HUES48 (cell line): ENCODE measurements around the gene SP140.

ENCODE experiments used
- H3K27ac ChIP-seq: one replicate; pipeline ENCODE4 v1.7.0; 2013; ENCODE audit warnings: low read depth, low read length, inconsistent platforms
- H3K27me3 ChIP-seq: 2 replicates; pipeline ENCODE4 v1.6.1; 2013; ENCODE audit warnings: mild to moderate bottlenecking, low read length; ENCODE audit not compliant: control insufficient read depth, insufficient read depth
- H3K36me3 ChIP-seq: 2 replicates; pipeline ENCODE4 v1.6.1; 2013; ENCODE audit warnings: low read length; ENCODE audit not compliant: control insufficient read depth, insufficient read depth
- H3K4me1 ChIP-seq: 2 replicates; pipeline ENCODE4 v1.6.1; 2013; ENCODE audit warnings: mild to moderate bottlenecking, low read length; ENCODE audit not compliant: control insufficient read depth, insufficient read depth
- H3K4me3 ChIP-seq: 2 replicates; pipeline ENCODE4 v1.5.1; 2013; ENCODE audit warnings: mild to moderate bottlenecking, low read depth, low read length
- H3K9ac ChIP-seq: 2 replicates; pipeline ENCODE4 v1.6.1; 2013; ENCODE audit warnings: mild to moderate bottlenecking, low read depth, low read length, moderate library complexity
- H3K9me3 ChIP-seq: 2 replicates; pipeline ENCODE4 v1.6.1; 2013; ENCODE audit warnings: low read length; ENCODE audit not compliant: control insufficient read depth, insufficient read depth

Gene SP140

DNA sequence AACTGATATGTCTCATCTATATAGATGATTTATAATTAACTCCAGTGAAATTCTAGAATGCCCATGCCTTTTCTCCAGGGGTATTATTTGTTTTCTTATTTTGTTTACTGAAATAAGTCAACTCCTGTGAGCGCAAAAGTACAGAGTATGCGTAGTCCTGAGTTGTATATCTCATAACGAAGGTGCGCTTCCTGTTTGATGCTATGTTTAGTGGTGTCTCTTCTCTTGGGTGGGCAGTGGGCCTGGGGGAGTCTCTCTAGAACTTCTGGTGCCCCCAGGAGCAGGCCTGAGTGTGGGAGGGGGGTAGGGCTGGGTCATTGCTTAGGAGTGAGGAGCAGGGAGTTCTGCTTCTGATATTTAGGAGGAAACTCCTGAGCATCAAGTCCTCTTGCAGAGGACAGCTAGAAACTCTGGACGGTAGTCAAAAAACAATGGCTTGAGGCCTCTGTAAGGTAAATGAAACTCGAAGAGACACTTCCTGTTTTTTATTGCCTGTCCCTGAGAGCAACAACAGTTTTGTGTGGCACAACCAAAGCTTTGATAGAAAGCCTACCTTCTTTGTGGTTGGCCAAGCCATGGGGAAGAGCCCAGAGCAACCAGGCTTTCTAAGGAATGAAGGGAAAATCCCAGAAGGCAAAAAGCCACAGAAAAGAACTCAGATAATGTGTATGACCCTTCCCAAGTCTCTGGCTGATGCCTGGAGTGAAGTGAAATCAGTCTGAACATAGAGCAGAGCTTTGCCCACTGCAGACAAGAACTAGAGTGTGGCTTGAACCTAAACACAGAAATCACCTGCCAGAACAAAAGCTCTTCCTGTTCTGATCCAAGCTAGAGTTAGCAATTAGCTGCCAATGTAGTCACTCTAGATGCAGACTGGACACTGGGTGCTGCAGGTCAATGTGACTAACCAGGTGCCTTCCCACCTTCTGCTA is 92.9 kb downstream of the SP140 start:
- H3K9ac ChIP-seq, result no peak overlapping the region
- no peaks in the 10 kb centered on the region for H3K27me3 ChIP-seq
- no peak overlapping the region for H3K27ac ChIP-seq
- peaks cover 23% of the 10 kb centered on the region for H3K9me3 ChIP-seq
- H3K36me3 ChIP-seq, result no peaks in the 10 kb centered on the region
- H3K4me1 ChIP-seq, result no peaks in the 10 kb centered on the region
- H3K4me3 ChIP-seq, result no peak overlapping the region

DNA sequence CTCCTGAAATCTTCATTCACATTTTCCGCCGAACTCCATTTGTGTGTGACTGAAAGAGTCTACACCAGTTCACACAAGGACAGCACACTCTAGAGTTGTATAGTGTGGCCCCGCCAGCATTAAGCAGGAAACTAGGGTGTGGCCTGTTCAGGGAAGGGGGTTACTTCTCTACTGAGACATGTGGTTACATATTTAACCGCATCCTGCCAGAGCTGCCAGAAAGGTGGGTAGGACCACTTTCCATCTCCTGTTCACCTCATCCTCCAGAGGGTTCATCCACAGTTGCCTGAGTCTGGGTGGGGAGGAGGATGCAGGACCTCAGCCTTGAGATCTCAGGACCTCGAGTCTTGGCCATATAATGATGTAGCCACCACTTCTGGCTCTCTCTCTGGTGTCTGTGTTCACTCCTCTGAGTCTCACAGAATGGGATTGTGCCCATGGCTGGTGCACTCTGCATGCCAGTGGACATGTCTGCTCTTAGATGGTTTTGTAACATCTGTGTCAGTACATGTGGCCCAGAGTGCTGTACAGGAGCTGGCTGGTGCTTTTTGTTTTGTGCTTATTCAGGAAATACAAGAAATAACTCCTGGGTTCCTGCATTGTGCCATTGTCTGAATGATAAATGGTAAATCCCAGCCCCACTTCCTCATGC is 93.8 kb downstream of the SP140 start:
- Histone ChIP-seq H3K4me1 (no peaks in the 10 kb centered on the region), H3K4me3 (no peak overlapping the region), H3K36me3 (no peaks in the 10 kb centered on the region), H3K9me3 (peaks cover 29% of the 10 kb centered on the region), H3K27ac (no peak overlapping the region), H3K9ac (no peak overlapping the region), H3K27me3 (no peaks in the 10 kb centered on the region)

- no peaks in the 10 kb centered on the region for H3K36me3 ChIP-seq
- no peaks in the 10 kb centered on the region for H3K4me1 ChIP-seq
- no peak overlapping the region for H3K4me3 ChIP-seq
- no peak overlapping the region for H3K9ac ChIP-seq
- H3K9me3 ChIP-seq, result peaks cover 29% of the 10 kb centered on the region
- H3K27ac ChIP-seq, result no peak overlapping the region
- H3K27me3 ChIP-seq, result no peaks in the 10 kb centered on the region
Observed at GRCh38 chr2:230321031-230321430, 95.5 kb downstream of the SP140 start.

- no peaks in the 10 kb centered on the region for H3K36me3 ChIP-seq
- H3K27ac ChIP-seq, result no peak overlapping the region
- no peak overlapping the region for H3K9ac ChIP-seq
- no peaks in the 10 kb centered on the region for H3K27me3 ChIP-seq
- H3K4me1 ChIP-seq, result no peaks in the 10 kb centered on the region
- H3K9me3 ChIP-seq, result peaks cover 29% of the 10 kb centered on the region
- no peak overlapping the region for H3K4me3 ChIP-seq
Observed at GRCh38 chr2:230322561-230323384, 97.2 kb downstream of the SP140 start.

DNA sequence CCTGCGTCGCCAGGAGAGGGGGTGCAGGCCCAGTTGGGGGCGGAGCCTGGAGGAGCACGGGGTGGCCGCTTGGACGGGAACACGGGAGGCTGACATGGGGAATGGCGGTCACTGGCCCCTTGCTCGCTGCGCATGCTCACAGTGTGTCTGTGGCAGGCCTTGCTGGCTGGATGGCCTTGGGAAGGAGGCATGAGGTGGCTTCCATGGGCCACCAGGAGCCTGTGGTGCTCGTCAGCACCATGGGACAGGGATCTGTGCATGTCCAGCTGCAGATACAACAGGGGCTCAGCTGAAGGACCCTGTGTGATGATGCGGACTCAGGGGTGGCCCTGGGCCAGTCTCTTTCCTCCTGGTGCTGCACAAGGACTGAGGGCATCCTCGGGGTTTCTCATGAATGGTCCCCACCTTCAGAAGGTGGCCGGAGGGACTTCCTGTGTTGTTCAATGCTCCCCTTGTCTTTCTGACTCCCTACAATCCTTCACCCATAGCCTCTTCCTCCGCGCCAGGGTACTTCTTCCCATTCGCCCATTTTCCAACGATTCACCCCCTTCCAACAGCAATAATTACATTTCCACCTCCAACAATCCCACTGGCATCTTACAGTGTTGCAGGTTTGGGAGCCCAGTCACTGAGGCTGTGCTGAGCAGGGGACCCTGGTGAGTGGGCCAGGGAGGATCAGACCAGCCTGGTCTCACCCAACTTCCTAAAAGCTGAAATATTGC is 98.0 kb downstream of the SP140 start:
- H3K4me1 ChIP-seq, result no peaks in the 10 kb centered on the region
- no peak overlapping the region for H3K4me3 ChIP-seq
- no peak overlapping the region for H3K27ac ChIP-seq
- H3K9me3 ChIP-seq, result peaks cover 29% of the 10 kb centered on the region
- no peaks in the 10 kb centered on the region for H3K36me3 ChIP-seq
- no peaks in the 10 kb centered on the region for H3K27me3 ChIP-seq
- H3K9ac ChIP-seq, result no peak overlapping the region

DNA sequence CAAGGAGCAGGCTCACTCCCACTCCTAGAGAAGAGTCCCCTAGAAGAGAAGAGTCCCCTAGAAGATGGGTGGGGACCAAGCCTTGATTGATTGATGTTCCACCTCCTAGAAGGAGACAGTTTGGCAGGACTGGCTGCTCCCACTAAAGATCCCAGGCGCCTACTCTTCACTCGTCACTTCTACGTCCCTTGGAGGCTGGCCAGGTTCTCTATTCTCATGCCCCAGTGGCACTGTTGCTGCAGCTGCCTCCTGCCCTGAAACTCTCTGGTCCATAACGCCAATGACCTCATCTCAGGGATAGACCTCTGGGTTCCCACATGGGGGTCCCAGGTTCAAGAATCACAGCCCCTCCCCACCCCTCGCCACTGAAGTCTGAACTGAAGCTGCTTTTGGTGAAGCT is 99.0 kb downstream of the SP140 start:
- no peak overlapping the region for H3K4me3 ChIP-seq
- H3K36me3 ChIP-seq, result no peaks in the 10 kb centered on the region
- no peak overlapping the region for H3K27ac ChIP-seq
- no peaks in the 10 kb centered on the region for H3K4me1 ChIP-seq
- no peaks in the 10 kb centered on the region for H3K27me3 ChIP-seq
- H3K9ac ChIP-seq, result no peak overlapping the region
- peaks cover 29% of the 10 kb centered on the region for H3K9me3 ChIP-seq

DNA sequence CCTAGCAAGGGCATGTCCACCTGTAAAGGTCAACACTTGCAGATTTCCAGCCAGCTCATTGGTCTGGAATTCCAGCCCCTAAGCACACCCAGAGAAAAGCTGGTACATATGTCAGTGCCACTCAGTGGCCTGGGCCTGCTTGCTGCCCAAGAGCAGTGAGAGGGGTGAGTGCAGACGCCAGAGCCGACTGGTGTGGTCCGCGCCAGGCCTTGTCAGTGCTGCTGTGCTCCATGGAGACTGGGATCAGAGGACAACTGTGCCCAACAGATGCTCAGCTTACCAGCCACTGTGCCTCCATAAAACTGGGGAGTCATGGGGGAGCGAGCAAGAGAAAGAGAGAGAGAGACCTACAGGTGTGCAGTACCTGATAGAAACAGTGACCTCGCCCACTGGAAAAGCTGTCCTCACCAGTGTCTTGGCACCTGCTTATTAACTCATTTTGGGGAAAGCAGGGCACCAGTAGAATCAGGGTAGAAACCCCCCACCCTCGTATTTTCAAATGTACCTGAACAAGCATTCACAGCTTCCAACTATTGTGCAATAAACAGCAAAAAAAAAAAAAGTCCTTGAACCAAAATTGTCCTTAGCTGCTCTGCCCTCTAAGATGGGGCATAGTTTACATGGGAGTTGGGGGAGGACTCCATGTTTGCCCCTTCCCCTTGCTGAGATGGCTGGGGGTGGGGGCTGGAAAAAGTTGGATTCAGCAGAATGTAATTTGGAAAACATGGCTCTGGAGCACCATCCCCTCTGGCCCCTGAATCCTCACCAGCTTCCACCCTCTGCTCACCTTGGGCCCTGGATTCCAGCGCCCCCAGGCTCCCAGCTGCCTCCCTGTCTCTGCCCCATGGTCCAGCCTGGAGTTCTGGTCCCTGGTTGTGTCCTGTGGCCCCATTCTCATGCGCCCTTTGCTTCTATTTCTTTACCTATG is 100.0 kb downstream of the SP140 start:
- Histone ChIP-seq H3K27ac (no peak overlapping the region), H3K4me3 (no peak overlapping the region), H3K36me3 (no peaks in the 10 kb centered on the region), H3K9me3 (peaks cover 29% of the 10 kb centered on the region), H3K27me3 (no peaks in the 10 kb centered on the region), H3K9ac (no peak overlapping the region), H3K4me1 (no peaks in the 10 kb centered on the region)

DNA sequence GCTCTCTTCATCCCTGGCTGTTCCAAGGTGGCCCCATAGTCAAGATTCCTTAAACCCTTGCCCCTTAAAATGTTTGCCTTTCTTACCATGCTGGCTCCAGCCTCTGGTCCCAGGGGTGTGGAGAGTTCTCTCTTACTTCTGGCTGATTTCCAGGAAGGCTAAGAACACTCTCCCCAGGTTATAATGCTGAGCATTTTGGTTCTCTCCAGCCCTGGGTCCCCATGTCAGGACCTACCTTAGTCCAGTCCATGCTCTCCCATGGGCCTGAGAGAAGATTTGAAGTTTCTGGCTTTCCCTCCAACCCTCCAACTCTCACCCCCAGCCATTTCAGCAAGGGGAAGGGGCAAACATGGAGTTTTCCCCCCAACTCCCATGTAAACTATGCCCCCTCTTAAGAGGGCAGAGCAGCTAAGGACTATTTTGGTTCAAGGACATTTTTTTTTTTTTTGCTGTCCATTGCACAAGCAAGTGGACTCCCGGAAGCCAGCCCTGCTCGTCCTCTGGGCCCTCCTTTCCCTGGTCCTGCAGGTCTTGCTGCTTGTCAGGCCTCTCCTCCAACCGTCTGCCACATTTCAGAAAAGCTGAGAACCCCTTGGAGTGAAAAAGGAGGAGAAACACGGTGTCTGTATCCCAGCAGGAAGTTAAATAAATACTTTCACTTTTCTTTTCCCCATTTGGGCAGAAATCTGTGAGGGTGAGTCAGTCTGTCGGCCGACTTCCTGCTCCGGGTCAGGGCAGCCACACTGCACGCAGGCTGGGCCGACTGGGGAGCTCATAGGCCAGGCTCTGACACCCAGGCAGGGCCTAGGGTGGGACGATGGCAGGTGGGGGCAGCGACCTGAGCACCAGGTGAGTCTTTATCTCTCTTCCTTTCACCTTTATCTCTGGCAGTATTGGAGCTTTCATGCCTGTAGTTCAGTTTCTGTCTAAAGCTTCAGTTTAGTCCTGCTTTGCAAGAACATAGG is 101.2 kb downstream of the SP140 start, which contains the start of gene SP140L:
Gene SP140L (plus strand): TSS at position 741 of the 965 bp plus-strand sequence. CDS start 77 bp downstream, at position 818.
- H3K4me3 ChIP-seq, result no peak within 1 kb of the TSS
- H3K27ac ChIP-seq, result no peak within 1 kb of the TSS
- H3K27me3 ChIP-seq, result no peaks in the 10 kb centered on the region
- H3K4me1 ChIP-seq, result no peaks in the 10 kb centered on the region
- H3K9ac ChIP-seq, result no peak within 1 kb of the TSS
- H3K9me3 ChIP-seq, result peaks cover 23% of the 10 kb centered on the region
- no peaks in the 10 kb centered on the region for H3K36me3 ChIP-seq
